22Rv1 (cell line): ENCODE measurements around the gene ACTL6A.

Experiments
- H3K27ac ChIP-seq: fragments of 450-650 bp; 2 replicates; pipeline ENCODE4 v1.5.1; 2017
- CTCF ChIP-seq: fragments of 450-650 bp; IDR thresholded peaks from 2 replicates; pipeline ENCODE4 v1.5.1; 2017; ENCODE audit warnings: mild to moderate bottlenecking
- ZFX ChIP-seq: fragments of 450-650 bp; IDR thresholded peaks from 2 replicates; pipeline ENCODE4 v1.6.1; 2017; ENCODE audit warnings: antibody characterized with exemption, borderline replicate concordance

The ACTL6A gene

GRCh38 chr3:179590669-179591068, 27.9 kb downstream of the ACTL6A start:
- H3K27ac ChIP-seq: no peak overlapping the region
- TF ChIP-seq ZFX: no peak
- TF ChIP-seq CTCF: no peak

DNA sequence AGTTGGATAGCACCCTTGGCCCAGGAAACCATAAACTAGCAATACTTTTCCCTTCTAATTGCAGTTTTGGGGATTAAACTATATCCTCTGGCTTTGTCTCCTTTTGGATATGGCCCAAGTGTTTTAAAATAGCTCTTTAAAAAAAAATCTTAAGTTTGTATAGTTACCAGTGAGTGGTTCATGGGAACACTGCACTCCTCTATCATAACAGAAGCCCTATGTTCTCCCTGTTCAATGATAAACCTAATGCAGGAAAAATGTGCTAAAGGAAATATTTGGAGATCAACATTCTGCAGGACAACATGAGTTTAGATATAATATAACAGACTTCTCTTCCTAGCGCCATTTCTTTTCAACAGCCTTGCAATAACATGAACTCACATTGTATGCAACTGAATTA, 28.6 kb downstream of the ACTL6A start:
- no peak overlapping the region for H3K27ac ChIP-seq
- no peak for TF ChIP-seq CTCF
- no peak for TF ChIP-seq ZFX

GRCh38 chr3:179599531-179599930, 36.8 kb downstream of the ACTL6A start:
- TF ChIP-seq CTCF: no peak
- TF ChIP-seq ZFX: no peak
- H3K27ac ChIP-seq: no peak overlapping the region

GRCh38 chr3:179603321-179603720, 40.6 kb downstream of the ACTL6A start:
- no peak overlapping the region for H3K27ac ChIP-seq
- TF ChIP-seq CTCF (no peak), ZFX (no peak)

DNA sequence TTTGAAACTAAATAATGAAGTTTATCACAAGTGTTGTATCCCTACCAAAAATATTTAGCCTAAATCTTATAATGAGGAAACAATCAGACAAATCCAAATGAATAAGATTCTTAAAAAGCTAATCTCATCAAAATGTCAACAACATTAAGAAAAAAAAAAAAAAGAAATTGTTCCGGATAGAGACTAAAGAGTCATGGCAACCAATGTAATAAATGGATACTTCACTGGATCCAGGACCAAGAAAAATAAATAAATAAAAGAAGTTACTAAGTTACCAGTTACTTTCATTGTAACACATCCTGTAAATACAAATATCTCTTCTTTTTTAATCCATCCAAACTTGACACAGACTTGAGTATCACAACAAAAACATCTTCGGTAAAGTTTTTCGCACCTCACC, 41.1 kb downstream of the ACTL6A start:
- peak overlapping the region; percentile 71 for H3K27ac ChIP-seq
- TF ChIP-seq CTCF: no peak
- no peak for TF ChIP-seq ZFX

DNA sequence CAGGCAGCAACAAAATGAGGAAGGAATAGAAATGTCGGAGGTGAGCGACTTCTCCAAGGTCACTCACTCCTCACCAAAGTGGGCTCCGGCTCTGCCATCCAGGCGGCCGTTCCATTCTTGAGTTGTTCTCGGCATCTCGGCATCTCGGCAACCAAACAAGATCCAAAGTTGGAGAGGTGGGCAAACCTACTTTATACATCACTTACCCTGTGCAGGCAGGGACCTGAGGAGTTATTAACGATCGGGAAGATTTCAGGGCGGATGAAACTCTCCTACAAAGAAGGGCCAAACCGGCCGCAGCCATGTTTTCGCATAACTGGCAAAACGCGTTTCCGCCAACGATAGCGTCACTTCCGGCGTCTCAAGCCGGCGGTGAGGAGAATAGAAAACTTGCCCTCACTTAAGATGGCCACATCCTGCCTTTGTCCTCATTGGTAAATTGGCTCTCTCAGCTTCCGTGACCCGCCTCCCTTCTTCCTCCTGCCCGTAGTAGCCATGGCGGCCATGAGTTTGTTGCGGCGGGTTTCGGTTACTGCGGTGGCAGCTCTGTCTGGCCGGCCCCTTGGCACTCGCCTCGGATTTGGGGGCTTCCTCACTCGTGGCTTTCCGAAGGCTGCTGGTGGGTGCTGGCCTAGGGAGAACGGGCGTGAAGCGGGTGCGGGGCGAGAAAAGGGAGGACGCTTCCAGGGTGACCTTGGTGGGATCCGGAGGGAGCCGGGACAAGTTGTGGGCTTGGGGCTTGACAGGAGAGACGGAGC, 41.8 kb downstream of the ACTL6A start, which contains the start of the genes MRPL47 and NDUFB5:
Gene MRPL47, minus strand, starts transcription at position 318 of the 758 bp plus-strand sequence. Its CDS starts 14 bp downstream, at position 304.
Gene NDUFB5, plus strand, starts transcription at position 474 of the 758 bp plus-strand sequence. Its CDS starts 22 bp downstream, at position 496.
- H3K27ac ChIP-seq: peak within 1 kb of the TSS; percentile 71
- TF ChIP-seq CTCF (no peak), ZFX (no peak)

DNA sequence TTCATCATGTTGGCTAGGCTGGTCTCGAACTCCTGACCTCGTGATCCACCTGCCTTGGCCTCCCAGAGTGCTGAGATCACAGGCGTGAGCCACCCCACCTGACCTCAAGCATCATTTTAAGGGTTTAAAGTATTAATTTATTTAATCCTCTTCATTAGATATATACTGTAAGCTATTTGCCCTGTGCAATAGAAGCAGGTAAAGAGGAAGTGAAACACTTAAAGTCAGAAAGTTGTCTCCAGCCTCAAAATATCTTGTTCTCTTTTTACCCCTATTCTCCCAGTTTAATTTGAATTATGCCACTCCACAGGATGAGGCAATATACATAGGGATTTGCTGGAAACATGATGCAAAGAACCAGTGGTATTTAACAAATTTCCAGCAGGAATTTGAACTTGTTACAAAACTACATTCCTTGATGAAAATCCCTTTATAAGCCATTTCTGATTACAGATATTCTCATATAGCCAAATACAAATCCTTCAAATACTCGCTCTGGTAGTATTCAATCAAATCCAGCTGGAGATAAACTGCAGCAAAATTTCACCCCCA, 43.9 kb downstream of the ACTL6A start:
- H3K27ac ChIP-seq: no peak overlapping the region
- TF ChIP-seq ZFX (no peak), CTCF (no peak)
